ENCODE results near the gene ARMC2.
"Not testable (repeated sequence)": the region's sequence is repeated elsewhere in the genome, so short reads cannot be mapped to it uniquely, and the experiment has no call there.

Gene ARMC2

GRCh38 chr6:108870357-108870756 is 22.1 kb downstream of the ARMC2 start:
- DNase-seq (ENCODE audit: low read depth in 2 of 2): no peak

GRCh38 chr6:108872141-108872557 is 23.9 kb downstream of the ARMC2 start:
- DNase-seq (ENCODE audit: low read depth in 2 of 2): no peak

- DNase-seq (ENCODE audit: low read depth in 2 of 2): no peak
Observed at GRCh38 chr6:108872575-108872974, 24.4 kb downstream of the ARMC2 start.

DNA sequence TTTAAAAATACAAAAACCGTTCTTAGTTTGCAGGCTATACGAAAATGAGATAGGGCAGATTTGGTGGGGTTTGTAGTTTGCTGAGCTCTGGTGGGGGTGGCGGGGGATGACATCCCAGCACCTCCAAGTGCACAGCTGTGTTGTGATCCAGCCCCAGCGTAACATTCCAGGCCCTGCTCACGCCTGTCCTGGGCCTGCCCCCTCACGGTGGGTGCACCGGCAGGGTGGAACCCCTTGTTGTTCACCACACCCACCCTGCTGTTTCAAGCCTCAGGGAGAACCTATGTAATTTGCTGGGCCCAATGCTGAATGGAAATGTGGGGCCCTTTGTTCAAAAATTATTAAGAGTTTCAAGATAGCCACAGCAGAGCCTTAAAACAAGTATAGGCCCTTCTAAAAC is 25.0 kb downstream of the ARMC2 start:
- no peak for DNase-seq (ENCODE audit: low read depth in 2 of 2)

DNA sequence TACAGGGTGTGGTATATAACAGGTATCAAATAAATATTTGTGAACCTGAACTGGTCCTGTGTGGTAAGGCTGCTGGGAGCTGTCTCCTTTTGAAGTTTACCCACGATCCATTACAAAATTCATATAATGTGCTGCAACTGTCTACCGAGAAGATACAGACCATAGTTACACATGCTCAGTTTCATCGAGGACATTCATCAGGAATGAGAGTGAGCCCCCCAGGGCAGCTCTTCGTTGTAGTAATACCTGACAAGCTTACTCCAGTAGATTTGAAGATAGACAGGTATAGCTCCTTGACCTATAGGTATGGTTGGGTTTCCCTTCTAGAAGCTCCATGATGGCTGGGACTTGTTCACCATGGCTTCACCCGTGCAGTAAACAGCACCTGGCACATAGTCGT is 25.7 kb downstream of the ARMC2 start:
- no peak for DNase-seq (ENCODE audit: low read depth in 2 of 2)

- peak; percentile 47 to 51 for DNase-seq (ENCODE audit: low read depth in 2 of 2)
Observed at GRCh38 chr6:108874470-108875160, 26.4 kb downstream of the ARMC2 start.

DNA sequence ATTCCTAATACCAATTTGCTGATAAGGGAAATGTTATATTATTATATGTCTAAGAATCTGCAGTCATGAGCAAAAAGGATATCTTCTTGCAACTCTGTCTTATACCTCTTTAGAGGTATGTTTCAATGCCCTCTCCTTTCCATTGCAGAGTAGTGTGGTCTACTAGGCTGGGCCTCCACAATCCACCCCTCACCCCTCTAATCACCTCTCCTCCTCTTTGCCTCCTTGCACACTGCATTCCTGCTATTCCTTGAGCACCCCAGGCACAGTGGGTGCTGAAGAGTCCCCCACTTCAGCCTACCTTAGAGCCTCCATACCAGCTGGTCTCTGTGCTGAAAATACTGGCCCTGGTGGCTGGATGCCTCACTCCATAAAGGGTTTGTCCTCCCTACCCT is 26.9 kb downstream of the ARMC2 start:
- no peak for DNase-seq (ENCODE audit: low read depth in 2 of 2)

GRCh38 chr6:108877046-108877751 is 29.0 kb downstream of the ARMC2 start:
- no peak for DNase-seq (ENCODE audit: low read depth in 2 of 2)

- no peak for DNase-seq (ENCODE audit: low read depth in 2 of 2)
Observed at GRCh38 chr6:108878942-108879341, 30.7 kb downstream of the ARMC2 start.

DNA sequence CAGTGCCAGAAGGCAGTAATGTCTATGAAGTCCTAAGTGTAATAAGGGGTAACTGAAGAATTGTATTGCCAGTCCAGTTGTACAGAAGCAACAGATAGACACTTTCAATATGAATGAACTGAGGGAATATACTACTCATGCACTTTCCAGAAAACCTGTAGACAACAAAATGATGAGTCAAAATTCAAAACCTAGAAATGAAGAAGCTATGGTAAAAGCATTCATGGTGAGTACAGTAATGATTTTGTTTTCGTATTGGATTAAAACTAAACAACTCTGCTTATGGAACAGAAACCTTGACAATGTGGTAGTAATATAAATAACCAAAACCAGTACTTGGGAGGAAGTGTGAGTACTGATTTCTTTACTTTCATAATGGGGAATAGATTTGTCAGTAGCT is 35.0 kb downstream of the ARMC2 start:
- no peak for DNase-seq (ENCODE audit: low read depth in 2 of 2)

- no peak for DNase-seq (ENCODE audit: low read depth in 2 of 2)
Observed at GRCh38 chr6:108884211-108885059, 36.2 kb downstream of the ARMC2 start.

DNA sequence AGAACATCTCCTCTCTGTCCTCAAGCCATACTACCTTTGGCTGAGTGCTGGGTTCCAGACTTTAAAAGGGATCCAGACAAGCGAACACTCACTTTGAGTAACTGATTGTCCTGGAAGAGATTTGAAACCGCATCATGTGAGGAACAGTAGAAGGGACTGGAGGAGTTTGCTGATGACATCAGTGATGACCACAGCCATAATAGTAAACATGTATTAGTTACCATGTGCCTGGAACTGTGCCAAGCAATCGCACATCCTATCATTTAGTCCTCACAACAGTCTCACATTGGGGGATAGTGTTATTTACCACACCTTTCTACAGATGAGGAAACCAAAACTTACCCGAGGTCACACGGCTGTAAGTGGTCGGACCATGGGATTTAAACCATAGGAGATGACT is 39.8 kb downstream of the ARMC2 start:
- DNase-seq (ENCODE audit: low read depth in 2 of 2): no peak

DNA sequence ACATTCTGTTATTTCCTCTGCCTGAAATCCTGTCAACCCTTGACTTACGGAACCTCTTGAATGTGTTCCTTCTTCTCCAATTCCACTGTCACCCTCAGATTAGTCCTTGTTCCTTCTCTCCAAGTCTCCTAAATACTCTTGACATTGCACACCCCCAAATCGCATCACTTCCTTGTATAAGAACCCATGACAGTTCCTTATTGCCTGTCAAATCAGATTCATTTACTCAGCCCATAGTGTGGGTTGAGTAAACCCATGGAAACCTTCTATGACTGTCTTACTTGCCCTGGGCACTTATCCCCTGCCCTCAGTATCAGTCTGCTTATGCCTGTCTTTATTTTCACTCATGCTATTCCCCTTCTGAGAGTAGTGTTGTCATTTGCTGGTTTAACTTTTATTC is 40.5 kb downstream of the ARMC2 start:
- no peak for DNase-seq (ENCODE audit: low read depth in 2 of 2)

DNA sequence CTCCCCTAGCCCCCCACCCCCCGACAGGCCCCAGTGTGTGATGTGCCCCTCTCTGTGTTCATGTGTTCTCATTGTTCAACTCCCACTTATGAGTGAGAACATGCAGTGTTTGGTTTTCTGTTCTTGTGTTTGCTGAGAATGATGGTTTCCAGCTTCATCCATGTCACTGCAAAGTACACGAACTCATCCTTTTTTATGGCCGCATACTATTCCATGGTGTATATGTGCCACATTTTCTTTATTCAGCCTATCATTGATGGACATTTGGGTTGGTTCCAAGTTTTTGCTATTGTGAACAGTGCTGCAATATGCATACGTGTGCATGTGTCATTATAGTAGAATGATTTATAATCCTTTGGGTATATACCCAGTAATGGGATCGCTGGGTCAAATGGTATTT is 42.7 kb downstream of the ARMC2 start:
- not testable (repeated sequence) for DNase-seq (ENCODE audit: low read depth in 2 of 2)

DNA sequence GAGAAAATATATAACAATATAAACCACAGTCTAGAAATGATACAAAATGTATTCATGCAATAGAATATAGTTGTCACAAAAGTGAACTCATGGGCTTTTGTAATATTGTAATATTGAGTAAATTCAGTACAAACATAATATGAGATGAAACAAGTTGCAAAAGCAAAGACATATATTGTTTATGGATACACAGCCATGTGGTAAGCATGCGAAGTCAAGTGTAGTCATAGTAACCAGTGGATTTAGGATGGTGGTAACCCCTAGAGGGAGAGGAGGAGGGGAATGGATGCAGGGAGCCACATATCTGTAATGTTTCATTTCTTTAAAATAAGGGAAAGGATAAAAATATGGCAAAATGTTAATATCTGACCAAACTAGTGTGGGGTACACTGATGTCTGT is 47.3 kb downstream of the ARMC2 start:
- no peak for DNase-seq (ENCODE audit: low read depth in 2 of 2)

GRCh38 chr6:108896111-108896661 is 48.0 kb downstream of the ARMC2 start:
- no peak for DNase-seq (ENCODE audit: low read depth in 2 of 2)

DNA sequence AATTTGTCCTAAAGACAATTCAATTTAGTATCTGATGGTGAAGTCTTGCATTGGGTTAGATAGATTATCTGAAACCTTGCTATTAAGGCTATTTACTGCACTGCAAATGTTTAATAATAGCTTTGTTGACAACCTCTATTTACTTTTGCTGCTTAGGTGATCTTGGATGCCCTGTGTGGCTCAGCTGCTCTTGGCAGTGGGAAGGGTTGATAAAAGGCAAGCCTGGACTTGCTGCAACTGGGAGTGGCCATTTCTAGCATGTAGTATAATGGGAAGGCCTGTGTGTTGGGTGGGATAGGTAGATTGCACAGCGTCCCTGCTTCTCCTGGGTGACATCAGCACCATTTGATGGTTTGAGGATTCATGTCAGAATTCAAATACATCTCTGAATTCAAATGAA is 49.1 kb downstream of the ARMC2 start:
- DNase-seq (ENCODE audit: low read depth in 2 of 2): no peak

- DNase-seq (ENCODE audit: low read depth in 2 of 2): no peak
Observed at GRCh38 chr6:108902382-108902792, 54.2 kb downstream of the ARMC2 start.

DNA sequence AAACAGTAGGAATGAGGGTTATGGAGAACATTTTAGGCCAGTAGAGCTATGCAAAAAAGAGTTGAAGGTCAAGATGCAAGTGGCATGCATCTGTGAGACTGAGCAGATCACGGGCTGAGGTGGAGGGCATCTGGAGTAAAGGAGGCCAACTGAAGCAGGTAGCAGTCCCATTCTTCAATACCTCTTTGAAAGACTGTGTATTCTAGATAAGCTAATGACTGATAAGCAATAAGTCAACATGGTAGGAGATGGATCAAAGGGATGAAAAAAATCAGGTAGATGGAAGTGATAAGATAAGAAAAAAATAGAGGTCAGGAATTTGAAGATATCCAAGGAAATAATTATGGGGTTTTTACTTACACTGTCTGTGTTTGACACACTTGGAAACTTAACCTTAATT is 55.6 kb downstream of the ARMC2 start:
- DNase-seq (ENCODE audit: low read depth in 2 of 2): no peak

GRCh38 chr6:108904741-108905140 is 56.5 kb downstream of the ARMC2 start:
- no peak for DNase-seq (ENCODE audit: low read depth in 2 of 2)

GRCh38 chr6:108914235-108915022 is 66.2 kb downstream of the ARMC2 start:
- peak; percentile 30 to 42 for DNase-seq (ENCODE audit: low read depth in 2 of 2)

DNA sequence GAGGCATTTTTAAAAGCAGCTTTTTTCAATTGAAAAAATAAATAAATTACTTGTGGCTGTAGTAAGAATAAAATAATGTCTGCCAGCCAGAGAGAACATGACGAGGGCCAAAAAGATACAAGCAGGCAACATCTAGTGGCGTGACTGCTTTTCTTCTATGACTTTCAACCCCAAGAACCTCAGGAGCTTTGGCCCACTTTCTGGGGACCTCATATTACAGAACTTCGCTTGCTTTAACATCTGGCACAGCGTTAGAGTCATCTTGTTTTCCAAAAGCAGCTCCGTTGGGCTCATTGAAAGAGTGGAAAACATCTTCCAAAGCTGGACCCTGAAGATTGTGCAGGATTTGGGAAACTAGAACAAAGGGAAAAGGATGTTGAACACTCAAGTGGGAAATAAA is 67.0 kb downstream of the ARMC2 start:
- DNase-seq (ENCODE audit: low read depth in 2 of 2): no peak
